GM19043 (cell line): ENCODE measurements around the gene RACGAP1.
"Not testable (repeated sequence)": the region's sequence is repeated elsewhere in the genome, so short reads cannot be mapped to it uniquely, and the experiment has no call there.

Experiments
- ATAC-seq: cut with Tn5 transposase; IDR thresholded peaks from one replicate; pipeline ENCODE4 v1.9.1; 2021; ENCODE audit warnings: low read depth; ENCODE audit not compliant: unreplicated experiment

The RACGAP1 gene

GRCh38 chr12:50032854-50033581 is 7.7 kb upstream of the RACGAP1 start:
- ATAC-seq = no peak

GRCh38 chr12:50032515-50032853 is 7.2 kb upstream of the RACGAP1 start:
- ATAC-seq = no peak

- not testable (repeated sequence) for ATAC-seq
Measured at GRCh38 chr12:50030449-50030848, 5.2 kb upstream of the RACGAP1 start.

- no peak for ATAC-seq
Measured at GRCh38 chr12:50026691-50027090, 1.4 kb upstream of the RACGAP1 start.

- ATAC-seq = no peak
Measured at GRCh38 chr12:50024805-50025186, 498 bp downstream of the RACGAP1 start.

GRCh38 chr12:50024227-50024626 is 1.1 kb downstream of the RACGAP1 start:
- ATAC-seq = no peak

GRCh38 chr12:50022903-50023302 is 2.4 kb downstream of the RACGAP1 start:
- ATAC-seq = no peak

GRCh38 chr12:50021031-50021430 is 4.3 kb downstream of the RACGAP1 start:
- no peak for ATAC-seq

GRCh38 chr12:50019524-50019923 is 5.8 kb downstream of the RACGAP1 start:
- no peak for ATAC-seq

- no peak for ATAC-seq
Measured at GRCh38 chr12:50018968-50019367, 6.3 kb downstream of the RACGAP1 start.

GRCh38 chr12:50018154-50018553 is 7.1 kb downstream of the RACGAP1 start:
- no peak for ATAC-seq

- ATAC-seq = no peak
Measured at GRCh38 chr12:50017641-50018040, 7.7 kb downstream of the RACGAP1 start.

- ATAC-seq = no peak
Measured at GRCh38 chr12:50016501-50017475, 8.5 kb downstream of the RACGAP1 start.

GRCh38 chr12:50014342-50014741 is 11.0 kb downstream of the RACGAP1 start:
- ATAC-seq = no peak

- no peak for ATAC-seq
Measured at GRCh38 chr12:50013361-50014147, 11.7 kb downstream of the RACGAP1 start.

GRCh38 chr12:50006754-50007442 is 18.4 kb downstream of the RACGAP1 start:
- peak; percentile 53 for ATAC-seq

GRCh38 chr12:50006280-50006679 is 19.0 kb downstream of the RACGAP1 start:
- no peak for ATAC-seq

- ATAC-seq = no peak
Measured at GRCh38 chr12:50005175-50005574, 20.1 kb downstream of the RACGAP1 start.

GRCh38 chr12:50004696-50005095 is 20.6 kb downstream of the RACGAP1 start:
- no peak for ATAC-seq

- ATAC-seq = no peak
Measured at GRCh38 chr12:50003595-50003994, 21.7 kb downstream of the RACGAP1 start.
